HCT116 (cell line): ENCODE measurements around the gene CEACAM18. TPM values are rescaled to one million over a fixed set of nuclear protein-coding genes. Genes with fewer than 3 reads are reported as not detected.

ENCODE experiments used
- ATAC-seq: fragments of 200-7000 bp; cut with Tn5 transposase; 2 replicates; pipeline ENCODE4 v1.9.1; 2020; ENCODE audit warnings: mild to moderate bottlenecking, moderate library complexity
- BruUV-seq: library from RNA; stranded (reverse); fragments of 400-500 nt; replicated peaks from 2 replicates; lab custom pipeline; 2021; lab: Mats Ljungman, UMichigan
- CTCF ChIA-PET: fragments of 300-600 bp; sonication (Branson Sonifier 250); formaldehyde crosslinking; loops from one replicate; lab custom pipeline; 2021; ENCODE audit warnings: antibody characterized with exemption; lab: Charles Lee
- POLR2A ChIA-PET: fragments of 300-600, 350-600 bp; sonication (Branson Sonifier 250); formaldehyde crosslinking; loops from one replicate; lab custom pipeline; 2021; ENCODE audit warnings: antibody characterized with exemption; lab: Charles Lee
- RAD21 ChIA-PET, 2 experiments: fragments of 300-600 bp; sonication (Branson Sonifier 250); formaldehyde crosslinking; loops; one replicate each; lab custom pipeline; 2023; ENCODE audit warnings: low total read pairs in 2 of 2; ENCODE audit not compliant: uncharacterized antibody in 2 of 2, unreplicated experiment in 2 of 2, low non-redundant PET in 1 of 2; lab: Charles Lee
- DNase-seq: peaks from one replicate; pipeline ENCODE4 v3.0.0-alpha.2; 2010; ENCODE audit warnings: low read depth, low spot score
- H2AFZ ChIP-seq: fragments of 200-600 bp; shearing (Covaris generic), sonication (generic); 2 replicates; pipeline ENCODE4 v1.6.1; 2017; ENCODE audit warnings: low read depth, mixed run types, mixed read lengths, antibody characterized with exemption, low read length; ENCODE audit not compliant: poor library complexity, severe bottlenecking
- H3K27ac ChIP-seq: 2 replicates; pipeline ENCODE4 v1.5.1; 2012; ENCODE audit warnings: low read depth, low read length
- H3K27me3 ChIP-seq: fragments of 200-600 bp; sonication (generic); 2 replicates; pipeline ENCODE4 v1.6.1; 2016; ENCODE audit warnings: mixed run types, low read length, mixed read lengths; ENCODE audit not compliant: insufficient read depth
- H3K36me3 ChIP-seq, 2 experiments: fragments of 200-500 bp in 1 of 2; fragments of 200-600 bp in 1 of 2; sonication (Bioruptor generic) in 1 of 2; sonication (generic) in 1 of 2; 2 replicates each; pipeline versions ENCODE4 v1.5.1 to v1.6.1; 2014 to 2016; ENCODE audit warnings: low read length in 2 of 2, inconsistent platforms in 1 of 2, mixed read lengths in 1 of 2, mixed run types in 1 of 2; ENCODE audit not compliant: insufficient read depth in 2 of 2, control insufficient read depth in 1 of 2
- H3K4me1 ChIP-seq, 2 experiments: fragments of 200-600 bp in 1 of 2; sonication (generic) in 1 of 2; 2 replicates each; pipeline versions ENCODE4 v1.5.1 to v1.6.1; 2012 to 2017; ENCODE audit warnings: low read length in 2 of 2, inconsistent platforms in 1 of 2, mild to moderate bottlenecking in 1 of 2, mixed read lengths in 1 of 2, mixed run types in 1 of 2, moderate library complexity in 1 of 2; ENCODE audit not compliant: insufficient read depth in 2 of 2, control insufficient read depth in 1 of 2
- H3K4me2 ChIP-seq: fragments of 200-600 bp; sonication (generic); 2 replicates; pipeline ENCODE4 v1.6.1; 2017; ENCODE audit warnings: mixed run types, low read length, mixed read lengths
- H3K4me3 ChIP-seq, 2 experiments: fragments of 200-600 bp in 1 of 2; sonication (generic) in 1 of 2; replicated peaks in 1 of 2; 2 replicates each; pipeline ENCODE4 v1.5.1; 2011 to 2016; ENCODE audit warnings: low read length in 2 of 2, control low read depth in 1 of 2, low read depth in 1 of 2, mild to moderate bottlenecking in 1 of 2, mixed read lengths in 1 of 2, mixed run types in 1 of 2
- H3K79me2 ChIP-seq: fragments of 200-600 bp; sonication (generic); 2 replicates; pipeline ENCODE4 v1.6.1; 2017; ENCODE audit warnings: mild to moderate bottlenecking, mixed run types, low read length, moderate library complexity, mixed read lengths; ENCODE audit not compliant: insufficient read depth
- H3K9ac ChIP-seq: fragments of 200-600 bp; sonication (generic); 2 replicates; pipeline ENCODE4 v1.6.1; 2016; ENCODE audit warnings: low read length, mixed read lengths
- H3K9me2 ChIP-seq: fragments of 200-600 bp; sonication (generic), shearing (Covaris generic); 2 replicates; pipeline ENCODE4 v1.6.1; 2017; ENCODE audit warnings: mixed run types, mild to moderate bottlenecking, moderate library complexity; ENCODE audit not compliant: insufficient read depth
- H3K9me3 ChIP-seq, 2 experiments: fragments of 200-500 bp in 1 of 2; fragments of 200-600 bp in 1 of 2; sonication (Bioruptor generic) in 1 of 2; sonication (generic) in 1 of 2; 2 replicates each; pipeline ENCODE4 v1.6.1; 2014 to 2017; ENCODE audit warnings: low read length in 2 of 2, mixed read lengths in 2 of 2, inconsistent platforms in 1 of 2, low read depth in 1 of 2, mild to moderate bottlenecking in 1 of 2, mixed run types in 1 of 2, moderate library complexity in 1 of 2; ENCODE audit not compliant: control insufficient read depth in 1 of 2, insufficient read depth in 1 of 2
- H4K20me1 ChIP-seq: fragments of 200-600 bp; sonication (generic), shearing (Covaris generic); 2 replicates; pipeline ENCODE4 v1.6.1; 2017; ENCODE audit warnings: mixed run types, mild to moderate bottlenecking, moderate library complexity; ENCODE audit not compliant: insufficient read depth
- CBX3 ChIP-seq: IDR thresholded peaks from 2 replicates; pipeline ENCODE4 v1.6.1; 2012; ENCODE audit warnings: low read depth
- EGR1 ChIP-seq: IDR thresholded peaks from 2 replicates; pipeline ENCODE4 v1.6.1; 2012; ENCODE audit warnings: low read depth
- ELF1 ChIP-seq: IDR thresholded peaks from 2 replicates; pipeline ENCODE4 v1.6.1; 2012; ENCODE audit warnings: low read depth, borderline replicate concordance
- EZH2phosphoT487 ChIP-seq: fragments of 200-600 bp; IDR thresholded peaks from 2 replicates; pipeline ENCODE4 v1.6.1; 2018; ENCODE audit warnings: antibody characterized with exemption, borderline replicate concordance
- FOSL1 ChIP-seq: IDR thresholded peaks from 2 replicates; pipeline ENCODE4 v1.6.1; 2012; ENCODE audit warnings: low read depth
- MAX ChIP-seq: IDR thresholded peaks from 2 replicates; pipeline ENCODE4 v1.6.1; 2012
- POLR2A ChIP-seq: IDR thresholded peaks from 2 replicates; pipeline ENCODE4 v1.7.0; 2011; ENCODE audit warnings: borderline replicate concordance; ENCODE audit not compliant: insufficient read depth, insufficient read length; ENCODE audit errors: extremely low read depth
- RAD21 ChIP-seq: IDR thresholded peaks from 2 replicates; pipeline ENCODE4 v1.6.1; 2012; ENCODE audit warnings: low read depth, mild to moderate bottlenecking
- SP1 ChIP-seq: IDR thresholded peaks from 2 replicates; pipeline ENCODE4 v1.6.1; 2012; ENCODE audit warnings: low read depth
- SRF ChIP-seq: IDR thresholded peaks from 2 replicates; pipeline ENCODE4 v1.6.1; 2012; ENCODE audit warnings: low read depth
- TCF7L2 ChIP-seq: IDR thresholded peaks from 2 replicates; pipeline ENCODE4 v1.7.0; 2011; ENCODE audit warnings: borderline replicate concordance, inconsistent platforms; ENCODE audit not compliant: insufficient read depth, insufficient read length; ENCODE audit errors: extremely low read depth
- YY1 ChIP-seq: IDR thresholded peaks from 2 replicates; pipeline ENCODE4 v1.6.1; 2011; ENCODE audit warnings: low read length, low read depth, moderate library complexity, mild to moderate bottlenecking; ENCODE audit not compliant: insufficient replicate concordance; ENCODE audit errors: extremely low read depth
- ZFX ChIP-seq: fragments of 450-650 bp; IDR thresholded peaks from 2 replicates; pipeline ENCODE4 v1.6.1; 2017
- ZNF274 ChIP-seq: fragments of 200-500 bp; sonication (Bioruptor generic); IDR thresholded peaks from 2 replicates; pipeline ENCODE4 v1.6.1; 2014; ENCODE audit warnings: mild to moderate bottlenecking, low read depth, low read length, inconsistent platforms
- intact Hi-C: fragments of 100-400 bp; cut with micrococcal nuclease; formaldehyde crosslinking; loops from 2 replicates; pipeline ENCODE4 v1.10.0; 2022
- total RNA-seq: library from RNA; stranded (reverse); gene quantifications from one replicate; pipeline ENCODE4 v1.2.1, GENCODE V29; 2021; ENCODE audit not compliant: unreplicated experiment
- TF ChIP-seq, protein P1 (sequence below), 3 experiments: fragments of 200-600 bp in 1 of 3; sonication (generic) in 1 of 3; IDR thresholded peaks in 2 of 3; conservative IDR thresholded peaks in 1 of 3; 2 replicates each; pipeline ENCODE4 v1.5.1; 2012 to 2017; ENCODE audit warnings: low read depth in 2 of 3, low read length in 2 of 3, antibody characterized with exemption in 1 of 3, borderline replicate concordance in 1 of 3, control low read depth in 1 of 3, mild to moderate bottlenecking in 1 of 3, mixed read lengths in 1 of 3, mixed run types in 1 of 3, moderate library complexity in 1 of 3; ENCODE audit not compliant: insufficient read depth in 1 of 3

CEACAM18 gene
- total RNA-seq, 1 experiment from 2014 or later, result not detected

- no TSS peak for BruUV-seq
- H3K79me2 ChIP-seq, result no peaks in the 10 kb centered on the region
- no peak for DNase-seq
- ChIA-PET RAD21 (no interaction called here), CTCF (no interaction called here), POLR2A (no interaction called here)
- intact Hi-C loops, result no loop called here
- H3K4me2 ChIP-seq, result no peak overlapping the region
- no peaks in the 10 kb centered on the region for H3K9me2 ChIP-seq
- H3K4me1 ChIP-seq, result no peaks in the 10 kb centered on the region
- no peak overlapping the region for H2AFZ ChIP-seq
- no peaks in the 10 kb centered on the region for H3K36me3 ChIP-seq
- H3K27ac ChIP-seq, result no peak overlapping the region
- no peaks in the 10 kb centered on the region for H3K9me3 ChIP-seq
- no peak overlapping the region for H3K4me3 ChIP-seq
- no peaks in the 10 kb centered on the region for H4K20me1 ChIP-seq
- TF ChIP-seq ZFX, result no peak
- TF ChIP-seq, all 23 proteins: peak for 0
- H3K9ac ChIP-seq, result no peak overlapping the region
- H3K27me3 ChIP-seq, result peaks cover 76% of the 10 kb centered on the region
- ATAC-seq, result no peak
These were observed 52.3 kb downstream of the CEACAM18 start for GRCh38 chr19:51530616-51531015.

DNA sequence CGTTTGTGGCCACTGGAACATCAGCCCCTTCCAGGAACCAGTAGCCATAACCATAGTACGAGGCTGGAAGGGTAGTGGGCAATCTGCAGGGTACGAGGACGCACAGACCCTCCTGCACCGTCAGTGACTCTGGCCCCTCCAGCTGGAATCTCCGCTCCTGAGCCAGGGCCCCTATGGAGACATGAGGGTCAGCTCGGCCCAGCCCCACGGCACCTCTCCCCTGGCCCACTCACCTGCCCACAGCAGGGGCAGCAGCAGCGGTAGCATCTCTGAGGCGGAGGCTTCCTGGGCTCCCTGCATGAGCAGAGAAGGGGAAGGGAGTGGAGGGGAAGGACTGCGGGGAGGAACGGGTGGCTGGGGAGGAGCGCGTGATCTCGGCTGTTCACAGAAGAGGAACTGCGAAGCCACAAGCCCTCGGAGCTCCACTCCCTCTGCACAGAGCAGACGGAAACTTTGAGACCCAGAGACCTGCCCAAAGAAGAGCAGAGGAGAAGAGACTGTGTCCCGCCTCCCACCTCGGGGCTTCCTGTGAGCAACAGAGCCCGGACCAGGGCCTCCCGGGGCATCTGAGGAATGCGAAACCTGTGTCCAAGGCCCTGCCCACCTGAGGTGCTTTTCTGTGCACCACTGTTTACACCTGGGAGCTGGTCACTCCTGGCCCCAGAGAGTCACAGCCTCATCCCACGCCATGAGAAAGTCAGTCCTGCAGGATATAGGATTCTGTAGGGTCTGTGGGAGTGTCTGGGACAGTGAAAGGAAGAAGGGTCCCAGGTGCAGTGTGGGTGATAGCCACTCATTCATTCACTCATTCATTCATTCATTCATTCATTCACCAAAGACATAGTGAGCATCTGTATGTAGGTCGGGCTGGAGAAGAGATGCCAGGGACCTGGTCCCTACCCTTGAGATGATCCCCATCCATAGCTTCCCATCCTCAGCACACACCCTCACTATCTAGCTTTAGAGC, 53.3 kb downstream of the CEACAM18 start, which contains the start of gene SIGLEC6:
TSS of gene SIGLEC6 (minus strand) at position 322 of the 967 bp plus-strand sequence. CDS start at position 300, 22 bp downstream.
- Histone ChIP-seq H3K4me3 (no peak within 1 kb of the TSS), H3K4me1 (no peaks in the 10 kb centered on the region), H4K20me1 (no peaks in the 10 kb centered on the region), H3K9me2 (no peaks in the 10 kb centered on the region), H3K9me3 (no peaks in the 10 kb centered on the region), H3K36me3 (no peaks in the 10 kb centered on the region), H3K4me2 (no peak within 1 kb of the TSS), H3K27ac (no peak within 1 kb of the TSS), H2AFZ (no peak within 1 kb of the TSS), H3K79me2 (no peaks in the 10 kb centered on the region), H3K27me3 (peaks cover 75% of the 10 kb centered on the region), H3K9ac (no peak within 1 kb of the TSS)
- ChIA-PET POLR2A (no interaction called here), RAD21 (no interaction called here), CTCF (no interaction called here)
- 0 out of 2 replicates have a peak, but pooled peaks have one; percentile 17 for ATAC-seq
- DNase-seq, result no peak
- intact Hi-C loops, result no loop called here
- BruUV-seq, result no TSS peak
- no peak for TF ChIP-seq YY1
- TF ChIP-seq EZH2phosphoT487, result no peak
- no peak for TF ChIP-seq SP1
- no peak for TF ChIP-seq ELF1
- no peak for TF ChIP-seq RAD21
- TF ChIP-seq POLR2A, result no peak
- TF ChIP-seq FOSL1, result no peak
- no peak for TF ChIP-seq EGR1
- no peak for TF ChIP-seq ZNF274
- TF ChIP-seq ZFX, result no peak
- TF ChIP-seq SRF, result no peak
- no peak for TF ChIP-seq MAX
- TF ChIP-seq TCF7L2, result no peak
- TF ChIP-seq, protein P1, sequence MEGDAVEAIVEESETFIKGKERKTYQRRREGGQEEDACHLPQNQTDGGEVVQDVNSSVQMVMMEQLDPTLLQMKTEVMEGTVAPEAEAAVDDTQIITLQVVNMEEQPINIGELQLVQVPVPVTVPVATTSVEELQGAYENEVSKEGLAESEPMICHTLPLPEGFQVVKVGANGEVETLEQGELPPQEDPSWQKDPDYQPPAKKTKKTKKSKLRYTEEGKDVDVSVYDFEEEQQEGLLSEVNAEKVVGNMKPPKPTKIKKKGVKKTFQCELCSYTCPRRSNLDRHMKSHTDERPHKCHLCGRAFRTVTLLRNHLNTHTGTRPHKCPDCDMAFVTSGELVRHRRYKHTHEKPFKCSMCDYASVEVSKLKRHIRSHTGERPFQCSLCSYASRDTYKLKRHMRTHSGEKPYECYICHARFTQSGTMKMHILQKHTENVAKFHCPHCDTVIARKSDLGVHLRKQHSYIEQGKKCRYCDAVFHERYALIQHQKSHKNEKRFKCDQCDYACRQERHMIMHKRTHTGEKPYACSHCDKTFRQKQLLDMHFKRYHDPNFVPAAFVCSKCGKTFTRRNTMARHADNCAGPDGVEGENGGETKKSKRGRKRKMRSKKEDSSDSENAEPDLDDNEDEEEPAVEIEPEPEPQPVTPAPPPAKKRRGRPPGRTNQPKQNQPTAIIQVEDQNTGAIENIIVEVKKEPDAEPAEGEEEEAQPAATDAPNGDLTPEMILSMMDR (IDR thresholded peaks at IDR 0.05 in 2 of 3, conservative IDR thresholded peaks at IDR 0.05 in 1 of 3; ENCODE audit: borderline replicate concordance in 1 of 3, insufficient read depth in 1 of 3, low read depth in 2 of 3, low read length in 2 of 3), result no peak
- no peak for TF ChIP-seq CBX3
